Activated B cell treated with CpG ODN at 0.5 μM for 24 hours (primary cell): ENCODE measurements around the gene CCDC88C. TPM values are rescaled to one million over a fixed set of nuclear protein-coding genes. Genes with fewer than 3 reads are reported as not detected.

Experiments used
- ATAC-seq: fragments of 200-7000 bp; cut with Tn5 transposase; one replicate; pipeline ENCODE4 v1.10.0; 2021; ENCODE audit warnings: low read depth, mild to moderate bottlenecking, moderate library complexity
- CTCF ChIA-PET: fragments of 350-600 bp; sonication (Branson Sonifier 250); formaldehyde crosslinking; loops from one replicate; lab custom pipeline; 2021; ENCODE audit warnings: antibody characterized with exemption; lab: Charles Lee
- POLR2A ChIA-PET: fragments of 350-600 bp; sonication (Branson Sonifier 250); formaldehyde crosslinking; loops from one replicate; lab custom pipeline; 2021; ENCODE audit warnings: antibody characterized with exemption; lab: Charles Lee
- DNase-seq: peaks from one replicate; pipeline ENCODE4 v3.0.0; 2022
- H3K27ac Mint-ChIP-seq: one replicate; pipeline ENCODE4 v1.8.0; 2020; ENCODE audit warnings: mixed read lengths
- H3K27me3 Mint-ChIP-seq: one replicate; pipeline ENCODE4 v1.8.0; 2021; ENCODE audit warnings: mixed read lengths
- H3K36me3 Mint-ChIP-seq: one replicate; pipeline ENCODE4 v1.8.0; 2021; ENCODE audit warnings: low read depth, mixed read lengths
- H3K4me1 Mint-ChIP-seq: one replicate; pipeline ENCODE4 v1.8.0; 2021; ENCODE audit warnings: mixed read lengths
- H3K4me3 Mint-ChIP-seq: one replicate; pipeline ENCODE4 v1.8.0; 2020; ENCODE audit warnings: mild to moderate bottlenecking, mixed read lengths
- H3K9me3 Mint-ChIP-seq: one replicate; pipeline ENCODE4 v1.8.0; 2020; ENCODE audit warnings: mixed read lengths
- intact Hi-C: fragments of 100-400 bp; cut with micrococcal nuclease; formaldehyde crosslinking; loops from one replicate; pipeline ENCODE4 v1.15.1; 2024
- total RNA-seq: library from RNA; stranded (reverse); gene quantifications from 2 replicates; pipeline ENCODE4 v1.2.3, GENCODE V29; 2022
- TF ChIP-seq, protein P1 (sequence below): fragments of 200-600 bp; IDR thresholded peaks from one replicate; pipeline ENCODE4 v1.8.0; 2022; ENCODE audit warnings: antibody characterized with exemption, mild to moderate bottlenecking

The CCDC88C gene
- total RNA-seq, 1 donor from 2014 or later = 164 TPM

DNA sequence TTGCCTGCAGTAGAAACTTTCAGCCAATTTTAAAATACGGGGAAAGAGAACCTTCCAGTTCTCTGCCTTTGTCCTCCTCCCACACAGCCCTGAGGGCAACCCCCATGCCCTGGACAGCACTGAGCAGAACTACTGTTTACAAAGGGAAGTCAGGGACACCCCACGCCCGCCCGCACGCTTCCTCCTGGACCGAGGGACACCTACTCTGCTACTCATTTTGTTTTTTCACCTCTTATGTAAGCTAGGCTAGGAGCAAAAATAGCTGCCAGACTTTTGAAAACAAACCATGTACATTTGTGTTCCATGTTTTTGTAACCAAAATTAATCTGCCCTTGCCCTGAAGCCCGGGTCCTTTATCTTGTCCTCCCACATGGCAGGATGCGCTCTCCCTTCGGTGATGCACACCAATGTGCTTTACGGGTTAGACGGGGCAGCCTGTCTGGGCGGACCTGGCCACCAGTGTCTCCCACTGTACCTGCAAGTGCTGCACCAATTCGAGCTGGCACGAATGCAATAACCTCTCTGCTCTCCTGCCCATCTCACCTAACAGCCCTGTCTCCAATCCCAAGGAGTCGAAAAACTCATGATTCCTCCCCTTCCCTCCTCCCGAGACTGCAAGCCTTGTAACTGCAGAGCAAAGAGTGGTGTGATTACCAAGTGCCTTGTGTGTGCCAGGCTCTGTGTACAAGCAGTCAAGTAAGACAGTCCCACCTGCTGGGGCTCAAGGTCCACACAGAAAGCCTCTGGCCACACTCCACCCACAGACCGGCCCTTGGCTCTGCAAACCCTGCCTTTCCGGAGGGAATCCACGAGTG lies 85.2 kb downstream of the CCDC88C start:
- peaks cover 91% of the 10 kb centered on the region for H3K36me3 Mint-ChIP-seq
- H3K4me1 Mint-ChIP-seq = peaks cover 57% of the 10 kb centered on the region
- DNase-seq = no peak
- no peaks in the 10 kb centered on the region for H3K27me3 Mint-ChIP-seq
- no peaks in the 10 kb centered on the region for H3K9me3 Mint-ChIP-seq
- ChIA-PET CTCF (interaction anchor here (1.1 kb wide), 2 partner anchors 9 to 17 kb away, joined by 3 read pairs; no protein-coding TSS in a partner anchor), POLR2A (interaction anchor here (1.1 kb wide), 1 partner anchor 41 kb away, joined by 4 read pairs; no protein-coding TSS in a partner anchor)
- intact Hi-C loops = no loop called here
- no peak for ATAC-seq
- TF ChIP-seq, protein P1, sequence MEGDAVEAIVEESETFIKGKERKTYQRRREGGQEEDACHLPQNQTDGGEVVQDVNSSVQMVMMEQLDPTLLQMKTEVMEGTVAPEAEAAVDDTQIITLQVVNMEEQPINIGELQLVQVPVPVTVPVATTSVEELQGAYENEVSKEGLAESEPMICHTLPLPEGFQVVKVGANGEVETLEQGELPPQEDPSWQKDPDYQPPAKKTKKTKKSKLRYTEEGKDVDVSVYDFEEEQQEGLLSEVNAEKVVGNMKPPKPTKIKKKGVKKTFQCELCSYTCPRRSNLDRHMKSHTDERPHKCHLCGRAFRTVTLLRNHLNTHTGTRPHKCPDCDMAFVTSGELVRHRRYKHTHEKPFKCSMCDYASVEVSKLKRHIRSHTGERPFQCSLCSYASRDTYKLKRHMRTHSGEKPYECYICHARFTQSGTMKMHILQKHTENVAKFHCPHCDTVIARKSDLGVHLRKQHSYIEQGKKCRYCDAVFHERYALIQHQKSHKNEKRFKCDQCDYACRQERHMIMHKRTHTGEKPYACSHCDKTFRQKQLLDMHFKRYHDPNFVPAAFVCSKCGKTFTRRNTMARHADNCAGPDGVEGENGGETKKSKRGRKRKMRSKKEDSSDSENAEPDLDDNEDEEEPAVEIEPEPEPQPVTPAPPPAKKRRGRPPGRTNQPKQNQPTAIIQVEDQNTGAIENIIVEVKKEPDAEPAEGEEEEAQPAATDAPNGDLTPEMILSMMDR = no peak
- peak overlapping the region; percentile 56 for H3K27ac Mint-ChIP-seq
- no peak overlapping the region for H3K4me3 Mint-ChIP-seq

DNA sequence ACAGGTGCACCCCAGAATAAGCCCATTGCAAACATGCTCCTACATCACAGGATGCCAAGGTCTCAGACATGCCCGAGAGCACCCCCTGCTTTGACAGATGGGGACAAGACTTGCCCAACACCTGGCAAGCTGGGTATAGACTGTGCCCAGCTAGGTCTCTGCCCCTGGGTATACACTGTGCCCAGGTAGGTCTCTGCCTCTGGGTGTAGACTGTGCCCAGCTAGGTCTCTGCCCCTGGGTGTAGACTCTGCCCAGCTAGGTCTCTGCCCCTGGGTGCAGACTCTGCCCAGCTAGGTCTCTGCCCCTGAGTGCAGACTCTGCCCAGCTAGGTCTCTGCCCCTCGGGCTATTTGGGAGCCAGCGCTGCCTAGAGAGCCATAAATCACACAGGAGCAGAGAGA lies 85.9 kb downstream of the CCDC88C start:
- Mint-ChIP-seq H3K4me1 (peaks cover 60% of the 10 kb centered on the region), H3K36me3 (peaks cover 92% of the 10 kb centered on the region), H3K27me3 (no peaks in the 10 kb centered on the region), H3K9me3 (no peaks in the 10 kb centered on the region), H3K4me3 (no peak overlapping the region), H3K27ac (peak overlapping the region; percentile 68)
- DNase-seq (no peak), ATAC-seq (no peak)
- CTCF ChIA-PET = interaction anchor here (1.1 kb wide), 2 partner anchors 8 to 18 kb away, joined by 3 read pairs; no protein-coding TSS in a partner anchor
- intact Hi-C loops = no loop called here
- TF ChIP-seq, protein P1 = no peak
- POLR2A ChIA-PET = no interaction called here

DNA sequence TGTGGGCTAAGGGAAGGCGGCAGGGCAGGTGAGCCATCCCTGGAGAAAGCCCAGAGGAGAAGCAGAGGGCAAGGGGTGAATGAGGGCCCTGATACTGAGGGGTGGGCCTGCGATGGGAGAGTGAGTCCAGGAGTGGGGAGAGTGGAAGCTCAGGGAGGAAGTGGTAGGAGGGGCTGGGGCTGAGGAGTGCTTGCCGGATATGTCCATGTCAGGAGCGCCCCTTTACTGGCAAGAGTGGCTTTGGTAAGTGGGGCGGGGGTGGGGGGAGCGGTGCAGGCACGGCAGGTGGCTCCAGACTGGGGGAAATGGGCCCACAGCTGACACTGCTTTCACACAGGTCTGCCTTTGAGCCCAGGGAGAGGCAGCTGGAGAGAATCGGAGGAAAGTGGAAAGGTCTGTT lies 86.8 kb downstream of the CCDC88C start:
- POLR2A ChIA-PET = no interaction called here
- Mint-ChIP-seq H3K36me3 (peaks cover 92% of the 10 kb centered on the region), H3K4me3 (no peak overlapping the region), H3K27me3 (no peaks in the 10 kb centered on the region), H3K4me1 (peaks cover 63% of the 10 kb centered on the region), H3K27ac (peak overlapping the region; percentile 68), H3K9me3 (no peaks in the 10 kb centered on the region)
- ATAC-seq = peak; percentile 26
- TF ChIP-seq, protein P1 = no peak
- intact Hi-C loops = no loop called here
- no peak for DNase-seq
- CTCF ChIA-PET = no interaction called here

DNA sequence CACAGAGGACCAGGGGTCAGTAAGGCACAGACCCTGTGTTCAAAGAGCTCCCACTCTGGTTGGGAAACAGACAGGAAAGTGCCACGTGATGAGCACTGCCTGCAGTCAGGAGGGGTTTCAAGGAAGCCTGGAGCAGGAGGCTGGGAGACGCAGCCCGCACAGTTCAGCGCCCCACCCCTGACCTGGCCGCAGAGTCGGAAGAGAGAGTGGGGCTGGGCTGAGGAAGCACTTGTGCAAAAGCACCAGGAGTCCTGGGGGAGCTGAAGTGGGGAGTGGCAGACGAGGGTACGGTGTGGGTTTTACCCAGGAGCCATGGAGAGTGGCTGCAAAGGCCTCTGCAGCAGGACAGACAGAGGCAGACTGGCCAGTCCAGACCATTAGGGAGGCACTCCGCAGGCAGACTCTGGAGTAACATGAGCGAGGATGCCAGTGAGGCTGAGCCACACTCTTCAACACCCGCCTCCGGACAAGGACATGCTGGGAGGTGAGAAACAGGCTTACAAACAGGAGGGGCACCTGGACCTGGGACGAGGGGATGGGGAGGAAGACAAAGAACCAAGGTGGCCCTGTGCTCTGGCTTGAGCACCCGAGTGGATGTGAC lies 87.4 kb downstream of the CCDC88C start:
- peak overlapping the region; percentile 68 for H3K27ac Mint-ChIP-seq
- ChIA-PET CTCF (no interaction called here), POLR2A (interaction anchor here (0.7 to 1.1 kb wide), 3 partner anchors 23 to 86 kb away, joined by 3 to 8 read pairs (median 3); no protein-coding TSS in a partner anchor)
- intact Hi-C loops = no loop called here
- no peaks in the 10 kb centered on the region for H3K27me3 Mint-ChIP-seq
- H3K36me3 Mint-ChIP-seq = peaks cover 92% of the 10 kb centered on the region
- TF ChIP-seq, protein P1 = no peak
- DNase-seq = no peak
- no peak for ATAC-seq
- H3K4me1 Mint-ChIP-seq = peaks cover 68% of the 10 kb centered on the region
- no peaks in the 10 kb centered on the region for H3K9me3 Mint-ChIP-seq
- H3K4me3 Mint-ChIP-seq = no peak overlapping the region

DNA sequence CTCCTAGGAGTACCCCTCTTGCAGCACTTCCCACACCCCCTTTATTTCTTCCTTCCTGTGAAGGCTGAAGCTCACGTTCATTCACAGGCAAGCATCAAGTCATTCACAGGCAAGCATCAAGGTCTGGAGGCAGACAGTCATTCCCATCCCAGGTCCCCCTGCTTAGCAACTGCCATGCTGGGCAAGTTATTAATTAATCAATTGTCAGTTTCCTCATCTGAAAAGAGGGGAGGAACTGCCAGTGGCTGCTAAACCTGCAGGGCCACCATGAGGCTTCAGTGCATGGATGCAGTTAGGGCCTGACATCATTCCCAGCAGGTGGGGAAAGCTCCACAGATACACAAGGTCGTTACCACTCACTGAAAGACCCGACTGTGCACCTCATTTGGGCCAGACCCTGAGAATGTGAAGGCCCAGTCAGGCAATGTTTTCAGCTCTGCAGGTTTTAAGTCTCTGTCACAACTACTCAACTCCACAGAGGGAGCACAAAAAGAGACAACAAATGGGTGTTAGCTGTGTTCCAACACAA lies 88.1 kb downstream of the CCDC88C start:
- Mint-ChIP-seq H3K27ac (peak overlapping the region; percentile 27), H3K4me1 (peaks cover 69% of the 10 kb centered on the region), H3K4me3 (no peak overlapping the region), H3K36me3 (peaks cover 91% of the 10 kb centered on the region), H3K9me3 (no peaks in the 10 kb centered on the region), H3K27me3 (no peaks in the 10 kb centered on the region)
- TF ChIP-seq, protein P1 = no peak
- DNase-seq (no peak), ATAC-seq (no peak)
- intact Hi-C loops = no loop called here
- ChIA-PET POLR2A (interaction anchor here (0.7 to 1.1 kb wide), 3 partner anchors 23 to 86 kb away, joined by 3 to 8 read pairs (median 3); no protein-coding TSS in a partner anchor), CTCF (no interaction called here)
